GM21717 (cell line): ENCODE measurements around the gene LRP8.

Experiments
- ATAC-seq: cut with Tn5 transposase; IDR thresholded peaks from one replicate; pipeline ENCODE4 v1.9.1; 2021; ENCODE audit warnings: mild to moderate bottlenecking, moderate library complexity; ENCODE audit not compliant: unreplicated experiment

LRP8 gene

GRCh38 chr1:53359934-53360276 is 32.0 kb upstream of the LRP8 start:
- ATAC-seq, result no peak

DNA sequence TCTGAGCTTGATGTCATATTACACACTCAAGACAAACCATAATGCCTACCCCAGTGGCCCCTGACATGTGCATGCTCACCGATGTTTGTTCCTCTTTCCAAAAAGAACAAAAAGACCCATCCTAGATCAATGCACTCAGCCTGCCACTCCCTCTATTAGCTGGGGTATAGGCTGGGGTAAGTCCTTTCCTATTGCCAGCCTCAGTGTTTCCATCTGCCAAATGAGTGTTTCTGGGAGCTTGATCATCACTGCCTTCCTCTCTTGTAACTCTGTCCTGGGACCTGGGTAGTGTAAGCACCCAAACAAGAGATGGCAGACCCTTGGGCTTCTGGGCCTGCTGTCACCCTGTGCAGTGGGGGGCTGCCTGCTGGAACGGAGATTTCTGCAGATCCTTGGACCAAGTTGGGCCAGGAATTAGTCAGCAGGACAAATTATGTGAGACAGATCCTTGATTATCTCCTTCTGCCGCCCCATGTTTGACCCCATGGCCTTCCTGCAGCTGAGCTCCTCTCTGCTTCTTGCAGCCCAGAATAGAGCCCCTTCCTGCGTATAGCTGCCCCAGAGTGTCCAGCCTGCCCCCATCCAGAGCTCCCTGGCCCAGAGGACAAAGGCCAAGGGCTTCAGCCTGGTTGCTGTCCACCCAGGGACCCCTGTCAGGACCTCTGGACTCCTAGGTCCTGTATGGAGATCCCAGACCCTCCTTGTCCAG is 31.5 kb upstream of the LRP8 start:
- ATAC-seq, result no peak

- no peak for ATAC-seq
These were observed 28.8 kb upstream of the LRP8 start for GRCh38 chr1:53356637-53357036.

DNA sequence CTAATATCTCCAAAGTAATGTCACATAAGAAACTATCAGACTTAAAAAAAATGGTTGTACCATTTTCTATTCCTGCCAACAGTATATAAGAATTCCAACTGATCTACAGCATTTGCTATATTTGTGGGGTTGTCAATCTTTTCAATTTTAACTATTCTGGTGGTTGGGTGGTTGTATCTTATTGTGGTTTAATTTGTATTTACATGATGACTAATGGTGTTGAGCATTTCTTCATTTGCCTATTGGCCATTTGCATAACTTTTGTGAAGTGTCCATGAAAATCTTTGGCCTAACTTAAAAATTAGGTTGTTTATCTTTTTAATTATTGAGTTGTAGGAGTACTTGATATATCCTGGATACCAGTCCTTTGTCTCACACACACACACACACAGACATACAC is 26.2 kb upstream of the LRP8 start:
- ATAC-seq, result no peak

- ATAC-seq, result no peak
These were observed 24.7 kb upstream of the LRP8 start for GRCh38 chr1:53352561-53352960.

- ATAC-seq, result no peak
These were observed 23.2 kb upstream of the LRP8 start for GRCh38 chr1:53350853-53351767.

DNA sequence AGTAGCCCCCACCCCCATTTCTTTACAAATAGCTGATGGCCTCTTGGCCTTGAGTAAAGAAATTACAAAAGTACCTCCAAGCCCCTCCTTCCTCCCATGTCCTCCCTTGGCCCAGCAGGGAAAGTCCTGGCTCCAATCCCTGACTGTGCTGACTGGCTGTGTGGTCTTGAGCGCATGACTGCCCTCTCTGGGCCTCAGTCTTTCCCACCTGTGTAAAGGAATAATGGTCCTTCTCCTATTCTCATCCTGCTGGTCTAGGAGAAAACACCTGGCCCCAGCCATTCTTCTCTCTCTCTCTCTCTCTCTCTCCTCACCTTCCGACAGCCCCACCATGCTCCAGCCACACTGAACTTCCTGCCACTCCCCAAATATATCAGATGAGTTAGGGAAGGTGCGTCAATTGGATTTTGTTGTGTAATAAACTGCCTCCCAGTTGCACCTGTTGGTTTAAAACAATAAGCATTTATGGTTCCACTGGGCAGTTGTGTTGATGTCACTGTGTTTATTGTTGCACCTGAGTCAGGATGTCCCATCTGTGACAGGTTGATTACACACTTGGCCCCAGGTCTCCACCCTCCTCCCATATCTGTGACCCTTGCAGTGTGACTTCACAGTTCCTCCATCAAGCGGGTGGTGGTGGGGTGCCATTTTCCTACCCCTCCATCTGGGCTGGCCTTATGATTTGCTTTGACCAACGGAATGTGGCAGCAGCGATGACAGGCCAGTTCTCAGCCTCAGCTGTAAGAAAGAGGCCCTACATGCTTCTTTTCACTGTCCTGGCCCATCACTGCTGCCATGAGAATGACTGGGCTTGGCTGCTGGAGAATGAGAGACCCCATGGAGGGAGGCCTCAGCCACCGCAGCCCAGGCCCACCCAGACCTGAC is 22.3 kb upstream of the LRP8 start:
- ATAC-seq, result no peak

DNA sequence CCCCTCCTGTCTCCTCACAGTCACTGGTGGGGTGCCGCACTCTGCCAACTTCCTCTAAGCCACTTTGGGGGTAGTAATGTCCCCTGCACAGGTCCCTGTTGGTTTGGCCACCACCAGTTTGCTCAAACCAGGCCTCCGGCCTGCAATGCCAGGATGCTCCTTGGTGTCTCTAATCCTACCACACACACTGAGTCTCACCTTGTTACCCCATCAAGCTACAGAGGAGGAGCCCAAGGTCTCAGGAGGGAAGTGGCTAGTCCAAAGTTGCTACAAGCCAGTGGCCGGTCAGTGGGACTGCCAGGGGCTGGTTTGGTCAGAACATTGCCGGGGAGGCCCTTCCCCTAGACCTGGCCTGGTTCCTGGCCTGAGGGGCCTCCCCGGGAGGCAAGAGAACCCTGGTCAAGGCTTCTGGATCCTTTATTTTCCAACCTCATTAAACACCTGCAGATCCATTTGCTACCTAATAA is 21.5 kb upstream of the LRP8 start:
- no peak for ATAC-seq

DNA sequence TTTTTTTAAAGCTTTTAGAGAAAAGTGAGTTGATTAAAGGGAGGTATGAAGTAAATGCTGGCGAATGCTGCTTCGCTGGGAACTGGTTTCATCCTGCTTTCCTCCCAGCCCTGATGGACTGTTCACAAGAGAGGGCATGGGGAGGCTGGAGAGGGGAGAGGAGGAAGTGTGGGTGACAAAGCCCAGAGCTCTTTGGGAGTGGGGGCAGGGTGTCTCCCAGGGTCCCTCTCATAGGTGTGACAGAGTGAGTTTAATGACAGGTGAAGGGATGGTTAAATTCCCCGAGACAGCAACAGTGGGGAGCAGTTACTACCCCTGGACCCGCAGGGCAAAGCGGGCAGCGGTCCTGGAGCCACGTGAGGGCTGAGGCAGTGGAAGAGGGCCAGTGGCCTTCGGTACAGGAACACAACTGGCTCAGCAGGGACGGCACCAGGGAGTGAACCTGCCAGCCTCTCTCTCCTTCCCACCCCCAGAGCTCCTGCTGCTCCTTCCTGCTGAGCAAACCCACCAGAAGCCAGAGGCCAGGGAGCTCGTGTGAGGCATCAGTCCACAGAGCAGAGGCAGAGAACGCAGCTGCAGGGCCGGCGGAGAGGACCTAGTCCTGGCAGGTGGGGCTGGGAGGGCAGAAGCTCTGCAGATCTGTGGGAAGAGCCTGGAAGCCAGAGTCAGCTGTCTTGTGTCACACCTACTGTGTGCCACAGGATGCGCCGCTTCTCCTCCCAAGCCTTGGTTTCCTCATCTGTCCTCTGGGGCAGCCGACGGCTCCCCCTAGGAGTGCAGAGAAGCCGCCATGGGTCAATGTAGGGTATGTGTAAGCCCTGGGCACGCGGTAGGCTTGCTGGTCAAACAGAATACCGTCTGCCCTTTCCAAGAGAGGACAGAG is 20.9 kb upstream of the LRP8 start:
- no peak for ATAC-seq

DNA sequence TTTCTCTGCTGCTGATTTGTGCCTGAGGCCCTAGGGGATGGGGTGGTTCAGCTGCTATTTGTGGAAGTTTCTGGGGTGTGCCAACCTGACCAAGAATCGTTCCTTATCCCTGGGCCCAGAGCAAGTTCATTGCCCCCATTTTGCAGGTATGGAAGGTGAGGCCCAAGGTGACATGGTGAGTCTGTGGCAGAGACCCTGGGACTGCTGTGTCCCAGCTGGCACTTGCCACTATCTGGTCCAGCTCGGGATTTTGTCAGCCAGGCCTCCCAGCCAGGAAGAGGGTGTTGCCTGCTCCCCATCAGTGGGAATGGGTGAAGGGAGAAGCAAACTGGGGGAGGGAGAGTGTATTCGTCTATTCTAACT is 18.9 kb upstream of the LRP8 start:
- no peak for ATAC-seq

DNA sequence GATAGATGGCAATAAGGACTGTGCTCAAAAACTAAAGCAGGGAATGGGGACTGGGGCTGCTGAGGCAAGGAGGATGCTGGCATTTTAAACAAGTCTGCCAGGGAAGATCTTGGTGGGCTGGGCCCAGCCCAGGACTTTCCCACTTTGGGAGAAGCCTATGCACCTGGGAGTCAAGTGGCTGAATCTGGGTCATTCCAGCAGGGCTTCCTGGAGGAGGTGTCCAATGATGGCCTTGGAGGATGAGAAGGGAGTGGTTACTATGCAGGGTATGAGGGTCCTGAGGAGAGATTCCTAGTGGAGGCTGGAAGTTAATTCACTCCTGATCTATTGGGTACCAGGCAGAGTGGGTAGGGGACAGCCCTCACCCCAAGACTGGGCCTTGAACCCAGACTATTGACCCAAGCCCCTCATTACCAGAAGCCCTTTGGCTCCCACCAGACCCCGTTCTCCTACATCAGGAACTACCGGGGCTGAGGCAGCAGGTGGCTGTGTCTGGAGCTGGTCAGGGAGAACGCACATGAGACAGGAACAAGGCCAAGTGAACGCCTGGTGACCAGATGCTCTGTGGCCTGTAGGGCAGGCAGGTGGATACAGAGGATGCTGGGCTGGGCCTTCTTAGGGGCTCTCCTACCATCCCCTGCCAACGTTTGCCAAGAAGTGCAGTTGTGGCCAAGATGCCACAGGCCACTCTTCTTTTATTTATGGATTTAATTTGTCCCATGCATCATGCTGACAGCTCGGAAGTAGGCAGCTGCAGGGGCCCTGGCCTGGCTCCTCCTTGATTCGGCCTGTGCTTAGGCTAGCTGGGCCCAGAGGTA is 18.3 kb upstream of the LRP8 start:
- no peak for ATAC-seq

- ATAC-seq, result peak; percentile 90
These were observed 17.3 kb upstream of the LRP8 start for GRCh38 chr1:53344921-53345838.

DNA sequence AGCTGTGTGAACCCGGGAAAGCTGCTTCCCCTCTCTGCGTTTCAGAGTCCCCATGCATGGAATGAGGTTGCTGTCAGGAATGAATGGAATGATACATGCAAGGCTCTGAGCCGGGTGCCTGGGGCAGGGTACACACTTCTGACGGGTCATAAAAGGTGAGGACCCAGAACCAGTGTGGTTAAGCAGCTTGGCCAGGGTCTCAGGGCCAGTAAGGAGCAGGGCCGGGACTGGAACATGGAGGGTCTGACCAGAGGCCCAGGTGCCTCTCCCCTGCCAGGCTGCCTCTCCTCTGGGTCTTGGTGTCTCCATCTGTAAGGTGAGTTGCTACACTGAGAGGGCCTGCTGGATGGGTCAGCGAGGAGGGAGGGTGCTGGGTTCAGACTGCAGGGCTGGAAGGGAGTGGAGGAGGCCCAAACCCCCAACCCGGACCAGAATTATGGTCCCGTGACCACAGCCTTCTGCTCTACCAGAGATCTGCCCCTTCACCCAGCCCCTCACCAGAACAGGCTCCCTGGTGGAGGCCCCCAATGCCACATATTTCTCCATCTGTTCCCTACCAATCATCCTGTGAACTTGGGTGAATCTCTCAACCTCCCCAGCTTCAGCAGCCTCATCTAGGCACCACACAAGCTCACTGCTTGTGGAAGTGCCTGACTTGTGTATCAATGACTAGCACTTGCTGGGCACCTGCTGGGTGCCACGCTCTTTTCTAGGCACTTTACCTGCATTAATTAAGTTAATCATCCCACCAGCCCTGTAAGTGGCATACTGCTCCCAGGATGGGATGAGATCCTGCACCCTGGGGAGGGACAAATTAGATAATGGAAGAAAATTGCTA is 16.2 kb upstream of the LRP8 start:
- ATAC-seq, result no peak

GRCh38 chr1:53342735-53343470 is 15.0 kb upstream of the LRP8 start:
- no peak for ATAC-seq

- no peak for ATAC-seq
These were observed 14.3 kb upstream of the LRP8 start for GRCh38 chr1:53341961-53342707.

GRCh38 chr1:53341521-53341895 is 13.6 kb upstream of the LRP8 start:
- ATAC-seq, result no peak
